Erythroblast (primary cell): ENCODE measurements around the gene KCNJ4.
"Not testable (repeated sequence)": the region's sequence is repeated elsewhere in the genome, so short reads cannot be mapped to it uniquely, and the experiment has no call there.

Experiments
- DNase-seq, 2 experiments: peaks; one replicate each; lab custom pipeline; 2025; lab: John Stamatoyannopoulos, UW
- GATA1 ChIP-seq: IDR thresholded peaks from 2 replicates; pipeline ENCODE4 v1.6.1; 2011; ENCODE audit warnings: low read depth, mild to moderate bottlenecking, control low read depth, low read length, moderate library complexity
- POLR2A ChIP-seq: IDR thresholded peaks from 2 replicates; pipeline ENCODE4 v1.6.1; 2011; ENCODE audit warnings: mild to moderate bottlenecking, low read length

The KCNJ4 gene

GRCh38 chr22:38482662-38483308 lies 27.8 kb upstream of the KCNJ4 start:
- TF ChIP-seq POLR2A: peak; percentile 2
- no peak for TF ChIP-seq GATA1
- DNase-seq: no peak

GRCh38 chr22:38481871-38482332 lies 26.9 kb upstream of the KCNJ4 start:
- TF ChIP-seq GATA1 (no peak), POLR2A (peak; percentile 19)

DNA sequence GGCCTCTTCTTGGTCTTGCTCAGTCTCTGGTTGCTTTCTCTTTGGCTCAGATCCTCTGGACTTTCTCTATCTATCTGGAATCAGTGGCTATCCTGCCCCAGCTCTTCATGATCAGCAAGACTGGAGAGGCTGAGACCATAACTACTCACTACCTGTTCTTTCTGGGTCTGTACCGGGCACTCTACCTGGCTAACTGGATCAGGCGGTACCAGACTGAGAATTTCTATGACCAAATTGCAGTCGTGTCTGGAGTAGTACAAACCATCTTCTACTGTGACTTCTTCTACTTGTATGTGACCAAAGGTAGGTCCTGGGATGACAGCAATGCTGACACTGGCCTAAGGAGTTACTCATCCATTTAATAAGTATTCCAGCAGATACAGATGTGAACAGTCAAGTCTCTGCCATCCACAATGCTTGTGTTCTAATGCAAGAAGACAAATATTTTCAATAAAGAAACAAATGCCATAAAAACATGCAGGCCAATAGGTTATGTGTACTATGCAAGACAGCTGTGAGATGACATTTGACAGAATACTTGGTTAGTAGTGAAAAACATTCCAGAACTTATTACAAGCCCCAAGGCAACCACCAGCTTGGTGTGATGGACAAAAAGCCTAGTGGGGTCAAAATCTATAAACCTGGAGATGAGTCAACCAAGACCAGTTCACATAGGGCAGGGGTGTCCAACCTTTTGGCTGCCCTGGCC lies 26.3 kb upstream of the KCNJ4 start:
- TF ChIP-seq POLR2A: no peak
- TF ChIP-seq GATA1: no peak

More at GRCh38 chr22:38481871-38482332, 26.9 kb upstream of the KCNJ4 start:
- no peak for DNase-seq

DNA sequence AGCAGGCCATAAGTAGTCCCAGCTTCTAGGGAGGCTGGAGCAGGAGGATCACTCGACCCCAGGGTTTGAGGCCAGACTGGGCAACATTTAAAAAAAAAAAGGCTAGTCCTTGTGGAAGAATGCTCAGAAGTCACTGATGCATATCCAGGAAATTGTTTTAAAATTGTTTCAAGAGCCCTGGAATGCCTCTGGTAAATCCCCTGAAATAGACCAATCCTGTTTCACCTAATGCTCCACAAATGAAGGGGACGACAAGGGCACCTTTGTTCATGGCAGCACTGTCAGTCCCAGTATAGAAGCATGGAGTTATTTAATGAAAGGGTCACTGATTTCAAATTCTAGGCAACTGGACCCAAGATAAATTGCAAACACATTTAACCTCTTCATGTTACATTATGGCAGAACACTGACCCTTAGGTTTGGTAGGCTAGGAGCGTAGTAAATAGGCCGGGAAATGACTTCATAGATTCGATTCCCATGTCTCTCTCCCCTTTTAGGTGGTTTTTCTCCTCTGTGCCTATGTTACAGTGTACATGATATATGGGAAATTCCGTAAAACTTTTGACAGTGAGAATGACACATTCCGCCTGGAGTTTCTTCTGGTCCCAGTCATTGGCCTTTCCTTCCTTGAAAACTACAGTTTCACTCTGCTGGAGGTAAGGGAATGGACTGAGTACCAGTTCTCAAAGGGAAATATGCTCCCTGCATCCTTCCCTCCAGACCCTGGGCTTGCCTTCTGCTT lies 24.3 kb upstream of the KCNJ4 start:
- no peak for TF ChIP-seq GATA1
- no peak for TF ChIP-seq POLR2A
- DNase-seq: peak in 1 of 2 experiments; percentile 30

More for the DNA sequence above, 26.3 kb upstream of the KCNJ4 start:
- DNase-seq: no peak

DNA sequence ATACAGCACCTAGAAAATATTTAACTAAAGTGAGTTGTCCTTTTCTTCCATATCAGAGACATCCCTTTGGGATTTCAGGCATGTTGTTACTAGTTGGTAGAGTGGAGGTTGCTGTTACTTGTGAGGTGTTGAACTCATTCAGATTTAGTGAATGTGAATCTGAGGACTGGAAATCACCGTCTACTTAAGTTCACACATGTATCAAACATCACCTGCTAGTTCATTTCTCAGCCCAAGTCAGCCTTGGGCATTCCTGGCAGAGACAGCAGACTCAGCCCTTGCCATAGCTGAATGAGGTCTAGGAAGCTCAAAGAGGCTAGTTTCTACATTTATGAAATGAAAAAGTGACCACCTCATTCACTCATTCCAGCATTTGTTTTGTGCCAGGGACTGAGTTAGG lies 22.6 kb upstream of the KCNJ4 start:
- peak in 1 of 2 experiments; percentile 41 for DNase-seq
- TF ChIP-seq GATA1: no peak
- TF ChIP-seq POLR2A: peak; percentile 19

DNA sequence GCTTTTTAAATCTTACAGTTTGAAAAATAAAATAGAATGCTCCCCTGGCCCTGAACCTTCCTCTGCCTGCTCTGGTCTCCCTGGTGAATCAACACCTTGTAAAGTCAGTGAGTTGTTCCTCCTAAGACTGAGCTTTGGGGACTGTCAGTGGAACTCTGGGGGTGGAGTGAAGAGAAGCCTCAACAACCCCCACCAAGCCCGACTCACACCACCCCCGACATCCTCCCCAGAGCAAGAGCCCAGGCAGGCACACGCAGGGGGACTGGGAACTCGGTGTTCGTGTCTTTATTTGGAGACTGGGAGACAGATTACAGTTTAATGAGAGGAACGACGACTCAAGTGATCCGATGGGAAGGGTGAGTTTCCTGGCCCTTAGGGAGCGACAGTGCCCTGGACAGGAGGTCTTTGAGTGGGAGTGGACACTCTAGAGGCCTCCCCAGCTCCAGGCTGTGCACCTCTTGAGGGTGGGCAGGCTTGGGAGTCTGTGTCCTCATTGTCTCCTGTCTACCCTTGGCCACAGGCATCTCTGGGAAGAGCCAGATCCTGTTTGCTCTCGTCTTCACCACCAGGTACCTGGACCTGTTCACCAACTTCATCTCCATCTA lies 19.1 kb upstream of the KCNJ4 start:
- no peak for DNase-seq
- TF ChIP-seq POLR2A (no peak), GATA1 (no peak)

GRCh38 chr22:38471237-38471636 lies 16.2 kb upstream of the KCNJ4 start:
- DNase-seq: no peak
- no peak for TF ChIP-seq GATA1
- no peak for TF ChIP-seq POLR2A

DNA sequence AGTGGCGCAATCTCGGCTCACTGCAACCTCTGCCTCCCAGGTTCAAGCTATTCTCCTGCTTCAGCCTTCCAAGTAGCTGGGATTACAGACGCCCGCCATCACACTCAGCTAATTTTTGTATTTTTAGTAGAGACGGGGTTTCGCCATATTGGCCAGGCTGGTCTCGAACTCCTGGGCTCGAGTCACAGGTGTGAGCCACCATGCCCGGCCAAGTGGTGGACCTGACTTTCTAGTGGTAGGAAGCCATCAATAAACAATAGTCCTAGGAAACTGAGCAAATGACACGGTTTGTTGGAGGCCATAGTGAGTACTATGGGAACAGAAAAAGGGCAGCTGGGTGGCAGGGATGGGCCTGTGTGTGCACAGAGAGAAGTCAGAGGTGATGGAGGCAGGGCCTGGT lies 15.2 kb upstream of the KCNJ4 start:
- not testable (repeated sequence) for DNase-seq

- TF ChIP-seq POLR2A (no peak), GATA1 (no peak)
- DNase-seq: no peak
Measured at GRCh38 chr22:38469306-38469781, 14.3 kb upstream of the KCNJ4 start.

GRCh38 chr22:38468443-38469305 lies 13.7 kb upstream of the KCNJ4 start:
- TF ChIP-seq POLR2A (no peak), GATA1 (no peak)
- peak in 1 of 2 experiments; percentile 33 for DNase-seq

DNA sequence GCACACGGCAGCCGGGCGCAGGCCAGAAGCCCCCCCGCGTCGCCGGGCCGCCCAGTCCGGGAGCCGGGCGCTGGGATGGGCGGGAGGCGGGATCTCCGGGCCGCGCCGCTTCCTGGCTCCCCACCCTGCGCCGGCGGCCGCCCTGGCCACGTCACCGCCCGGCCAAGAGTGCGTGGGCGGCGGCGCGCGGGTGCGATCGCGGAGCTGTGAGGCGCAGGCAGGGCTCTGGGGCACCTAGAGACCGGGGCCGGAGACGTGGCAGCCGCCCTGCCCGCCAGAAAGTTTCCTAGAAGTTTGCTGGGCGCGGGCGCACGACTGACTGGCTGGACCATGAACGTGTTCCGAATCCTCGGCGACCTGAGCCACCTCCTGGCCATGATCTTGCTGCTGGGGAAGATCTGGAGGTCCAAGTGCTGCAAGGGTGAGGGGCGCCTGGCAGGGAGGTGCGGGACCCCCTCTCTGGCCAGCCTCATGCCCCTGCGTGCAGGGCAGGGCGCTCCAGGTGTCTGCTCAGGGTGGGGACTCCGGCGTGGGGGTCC lies 13.0 kb upstream of the KCNJ4 start, which contains the start of gene KDELR3:
Gene KDELR3, plus strand, starts transcription at position 193 of the 539 bp plus-strand sequence. Its CDS starts 138 bp downstream, at position 331.
- no peak for TF ChIP-seq POLR2A
- TF ChIP-seq GATA1: no peak

DNA sequence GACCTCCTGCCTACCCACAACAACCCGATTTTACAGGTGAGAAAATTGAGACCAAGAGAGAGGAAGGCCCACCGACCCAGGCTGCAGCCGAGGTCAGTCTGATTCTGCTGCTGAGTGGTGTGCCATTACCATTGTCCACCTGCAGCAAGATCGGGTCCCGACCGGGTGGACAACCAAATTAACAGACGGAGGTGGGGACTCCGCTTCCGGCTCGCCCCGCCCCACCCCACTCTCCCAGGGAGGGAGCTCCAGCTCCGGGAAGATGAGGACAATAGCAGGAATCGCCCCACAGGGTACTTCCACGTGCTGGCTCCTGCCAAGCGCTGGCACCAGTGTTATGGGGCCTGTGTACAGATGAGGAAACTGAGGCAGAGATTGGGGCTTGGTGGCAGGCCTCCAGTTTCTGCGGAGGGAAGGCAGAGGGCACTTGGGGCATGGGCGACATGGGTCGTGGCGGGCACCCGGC lies 12.5 kb upstream of the KCNJ4 start:
- DNase-seq: no peak
- no peak for TF ChIP-seq POLR2A
- TF ChIP-seq GATA1: no peak

More for the DNA sequence above, 13.0 kb upstream of the KCNJ4 start, which contains the start of gene KDELR3:
- peak; percentile 63 to 84 for DNase-seq
